ENCODE measurements around the gene MS4A12.
"Not testable (repeated sequence)": the region's sequence is repeated elsewhere in the genome, so short reads cannot be mapped to it uniquely, and the experiment has no call there.

MS4A12 gene

GRCh38 chr11:60512651-60513225, 20.2 kb downstream of the MS4A12 start:
- DNase-seq (ENCODE audit: low spot score) = no peak

- no peak for DNase-seq (ENCODE audit: low spot score)
Observed at GRCh38 chr11:60513496-60514460, 21.2 kb downstream of the MS4A12 start.

GRCh38 chr11:60515144-60515855, 22.7 kb downstream of the MS4A12 start, which contains the start of gene MS4A13:
Gene MS4A13, plus strand, starts transcription at chr11:60515392. Its CDS starts 2,692 bp downstream, at chr11:60518084.
- DNase-seq (ENCODE audit: low spot score) = no peak

- no peak for DNase-seq (ENCODE audit: low spot score)
Observed at GRCh38 chr11:60528465-60528864, 35.9 kb downstream of the MS4A12 start.

GRCh38 chr11:60528934-60529333, 36.4 kb downstream of the MS4A12 start:
- peak; percentile 63 for DNase-seq (ENCODE audit: low spot score)

GRCh38 chr11:60530454-60531100, 38.0 kb downstream of the MS4A12 start:
- DNase-seq (ENCODE audit: low spot score) = no peak

GRCh38 chr11:60532383-60532782, 39.8 kb downstream of the MS4A12 start:
- not testable (repeated sequence) for DNase-seq (ENCODE audit: low spot score)

GRCh38 chr11:60538627-60539026, 46.0 kb downstream of the MS4A12 start:
- DNase-seq (ENCODE audit: low spot score) = not testable (repeated sequence)

- DNase-seq (ENCODE audit: low spot score) = no peak
Observed at GRCh38 chr11:60544077-60544476, 51.5 kb downstream of the MS4A12 start.

Measured in Ammon's horn (tissue), 1 donor.